ENCODE results near the gene CAPN5. TPM values are rescaled to one million over a fixed set of nuclear protein-coding genes. Genes with fewer than 3 reads are reported as not detected.

The CAPN5 gene
- total and polyA plus RNA-seq, 2 experiments from 2014 or later: 10.2 to 32.2 TPM

DNA sequence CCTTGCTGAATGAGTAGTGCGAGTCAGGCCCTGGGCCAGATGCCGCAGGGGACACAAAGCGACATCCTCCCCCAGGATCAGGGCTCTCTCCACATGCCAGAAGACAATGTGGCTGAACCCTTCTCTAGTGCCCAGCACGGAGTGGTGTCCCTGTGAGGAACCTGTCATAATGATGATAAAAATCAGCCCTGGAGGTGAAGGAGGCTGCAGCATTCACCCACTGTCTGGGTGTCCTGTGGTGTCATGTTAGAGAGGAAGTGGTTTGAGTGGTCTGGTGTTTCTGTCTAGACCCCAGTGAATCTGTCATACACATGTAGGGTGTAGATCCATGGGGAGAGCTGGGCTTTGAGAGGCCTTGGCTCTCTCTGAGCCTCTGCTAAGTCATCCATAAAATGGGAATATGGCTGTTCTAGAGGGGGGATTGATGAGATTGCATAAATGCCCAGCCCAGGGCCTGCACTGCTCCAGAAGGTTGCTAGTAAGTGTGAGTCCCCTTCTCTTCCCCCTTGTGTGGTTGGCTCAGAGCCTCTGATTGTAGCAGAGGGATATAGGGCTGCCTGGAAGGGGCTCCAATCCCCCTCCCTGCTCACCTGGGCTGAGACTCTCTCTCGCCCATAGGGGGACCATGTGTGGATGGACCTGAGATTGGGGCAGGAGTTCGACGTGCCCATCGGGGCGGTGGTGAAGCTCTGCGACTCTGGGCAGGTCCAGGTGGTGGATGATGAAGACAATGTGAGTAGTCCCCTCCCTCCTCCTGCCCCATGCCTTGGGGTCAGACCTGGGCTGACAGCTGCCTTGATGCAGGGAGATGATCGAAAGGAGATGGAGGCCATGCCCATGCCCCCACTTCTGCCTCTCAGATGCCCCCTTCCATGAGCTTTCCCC lies 75.6 kb downstream of the CAPN5 start:
- Histone ChIP-seq H3K79me2 (replicated peaks; ENCODE audit: insufficient read depth) (no peaks in the 10 kb centered on the region), H3K4me2 (no peak overlapping the region), H2AFZ (no peak overlapping the region), H3K4me3 (no peak overlapping the region), H3K36me3 (ENCODE audit: insufficient read depth) (no peaks in the 10 kb centered on the region), H3F3A (replicated peaks; ENCODE audit: low read depth) (no peaks in the 10 kb centered on the region), H3K27me3 (ENCODE audit: insufficient read depth) (no peaks in the 10 kb centered on the region), H4K20me1 (replicated peaks; ENCODE audit: insufficient read depth) (no peaks in the 10 kb centered on the region), H3K4me1 (ENCODE audit: insufficient read depth) (peaks cover 6% of the 10 kb centered on the region; the same call in 1 of the 2 replicates), H3K27ac (ENCODE audit: low read depth) (no peak overlapping the region), H3K9me2 (ENCODE audit: insufficient read depth) (no peaks in the 10 kb centered on the region)
- Mint-ChIP-seq H3K9me3 (no peaks in the 10 kb centered on the region), H3K36me3 (ENCODE audit: low read depth) (no peaks in the 10 kb centered on the region), H3K27me3 (ENCODE audit: insufficient read depth, low read depth, poor library complexity) (peaks cover 9% of the 10 kb centered on the region), H3K4me1 (peaks cover 19% of the 10 kb centered on the region), H3K4me3 (no peak overlapping the region), H3K27ac (no peak overlapping the region)
- DNase-seq (ENCODE audit: low spot score): no peak
- no peak for ATAC-seq
- no peak for TF ChIP-seq EZH2phosphoT487 (IDR thresholded peaks at IDR 0.05; ENCODE audit: unreplicated experiment)
- TF ChIP-seq, protein P1, sequence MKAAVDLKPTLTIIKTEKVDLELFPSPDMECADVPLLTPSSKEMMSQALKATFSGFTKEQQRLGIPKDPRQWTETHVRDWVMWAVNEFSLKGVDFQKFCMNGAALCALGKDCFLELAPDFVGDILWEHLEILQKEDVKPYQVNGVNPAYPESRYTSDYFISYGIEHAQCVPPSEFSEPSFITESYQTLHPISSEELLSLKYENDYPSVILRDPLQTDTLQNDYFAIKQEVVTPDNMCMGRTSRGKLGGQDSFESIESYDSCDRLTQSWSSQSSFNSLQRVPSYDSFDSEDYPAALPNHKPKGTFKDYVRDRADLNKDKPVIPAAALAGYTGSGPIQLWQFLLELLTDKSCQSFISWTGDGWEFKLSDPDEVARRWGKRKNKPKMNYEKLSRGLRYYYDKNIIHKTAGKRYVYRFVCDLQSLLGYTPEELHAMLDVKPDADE (IDR thresholded peaks at IDR 0.05): no peak
- no peak for TF ChIP-seq CREB1 (CRISPR knock-in tag; IDR thresholded peaks at IDR 0.05; ENCODE audit: low read depth)
- TF ChIP-seq, protein P2, sequence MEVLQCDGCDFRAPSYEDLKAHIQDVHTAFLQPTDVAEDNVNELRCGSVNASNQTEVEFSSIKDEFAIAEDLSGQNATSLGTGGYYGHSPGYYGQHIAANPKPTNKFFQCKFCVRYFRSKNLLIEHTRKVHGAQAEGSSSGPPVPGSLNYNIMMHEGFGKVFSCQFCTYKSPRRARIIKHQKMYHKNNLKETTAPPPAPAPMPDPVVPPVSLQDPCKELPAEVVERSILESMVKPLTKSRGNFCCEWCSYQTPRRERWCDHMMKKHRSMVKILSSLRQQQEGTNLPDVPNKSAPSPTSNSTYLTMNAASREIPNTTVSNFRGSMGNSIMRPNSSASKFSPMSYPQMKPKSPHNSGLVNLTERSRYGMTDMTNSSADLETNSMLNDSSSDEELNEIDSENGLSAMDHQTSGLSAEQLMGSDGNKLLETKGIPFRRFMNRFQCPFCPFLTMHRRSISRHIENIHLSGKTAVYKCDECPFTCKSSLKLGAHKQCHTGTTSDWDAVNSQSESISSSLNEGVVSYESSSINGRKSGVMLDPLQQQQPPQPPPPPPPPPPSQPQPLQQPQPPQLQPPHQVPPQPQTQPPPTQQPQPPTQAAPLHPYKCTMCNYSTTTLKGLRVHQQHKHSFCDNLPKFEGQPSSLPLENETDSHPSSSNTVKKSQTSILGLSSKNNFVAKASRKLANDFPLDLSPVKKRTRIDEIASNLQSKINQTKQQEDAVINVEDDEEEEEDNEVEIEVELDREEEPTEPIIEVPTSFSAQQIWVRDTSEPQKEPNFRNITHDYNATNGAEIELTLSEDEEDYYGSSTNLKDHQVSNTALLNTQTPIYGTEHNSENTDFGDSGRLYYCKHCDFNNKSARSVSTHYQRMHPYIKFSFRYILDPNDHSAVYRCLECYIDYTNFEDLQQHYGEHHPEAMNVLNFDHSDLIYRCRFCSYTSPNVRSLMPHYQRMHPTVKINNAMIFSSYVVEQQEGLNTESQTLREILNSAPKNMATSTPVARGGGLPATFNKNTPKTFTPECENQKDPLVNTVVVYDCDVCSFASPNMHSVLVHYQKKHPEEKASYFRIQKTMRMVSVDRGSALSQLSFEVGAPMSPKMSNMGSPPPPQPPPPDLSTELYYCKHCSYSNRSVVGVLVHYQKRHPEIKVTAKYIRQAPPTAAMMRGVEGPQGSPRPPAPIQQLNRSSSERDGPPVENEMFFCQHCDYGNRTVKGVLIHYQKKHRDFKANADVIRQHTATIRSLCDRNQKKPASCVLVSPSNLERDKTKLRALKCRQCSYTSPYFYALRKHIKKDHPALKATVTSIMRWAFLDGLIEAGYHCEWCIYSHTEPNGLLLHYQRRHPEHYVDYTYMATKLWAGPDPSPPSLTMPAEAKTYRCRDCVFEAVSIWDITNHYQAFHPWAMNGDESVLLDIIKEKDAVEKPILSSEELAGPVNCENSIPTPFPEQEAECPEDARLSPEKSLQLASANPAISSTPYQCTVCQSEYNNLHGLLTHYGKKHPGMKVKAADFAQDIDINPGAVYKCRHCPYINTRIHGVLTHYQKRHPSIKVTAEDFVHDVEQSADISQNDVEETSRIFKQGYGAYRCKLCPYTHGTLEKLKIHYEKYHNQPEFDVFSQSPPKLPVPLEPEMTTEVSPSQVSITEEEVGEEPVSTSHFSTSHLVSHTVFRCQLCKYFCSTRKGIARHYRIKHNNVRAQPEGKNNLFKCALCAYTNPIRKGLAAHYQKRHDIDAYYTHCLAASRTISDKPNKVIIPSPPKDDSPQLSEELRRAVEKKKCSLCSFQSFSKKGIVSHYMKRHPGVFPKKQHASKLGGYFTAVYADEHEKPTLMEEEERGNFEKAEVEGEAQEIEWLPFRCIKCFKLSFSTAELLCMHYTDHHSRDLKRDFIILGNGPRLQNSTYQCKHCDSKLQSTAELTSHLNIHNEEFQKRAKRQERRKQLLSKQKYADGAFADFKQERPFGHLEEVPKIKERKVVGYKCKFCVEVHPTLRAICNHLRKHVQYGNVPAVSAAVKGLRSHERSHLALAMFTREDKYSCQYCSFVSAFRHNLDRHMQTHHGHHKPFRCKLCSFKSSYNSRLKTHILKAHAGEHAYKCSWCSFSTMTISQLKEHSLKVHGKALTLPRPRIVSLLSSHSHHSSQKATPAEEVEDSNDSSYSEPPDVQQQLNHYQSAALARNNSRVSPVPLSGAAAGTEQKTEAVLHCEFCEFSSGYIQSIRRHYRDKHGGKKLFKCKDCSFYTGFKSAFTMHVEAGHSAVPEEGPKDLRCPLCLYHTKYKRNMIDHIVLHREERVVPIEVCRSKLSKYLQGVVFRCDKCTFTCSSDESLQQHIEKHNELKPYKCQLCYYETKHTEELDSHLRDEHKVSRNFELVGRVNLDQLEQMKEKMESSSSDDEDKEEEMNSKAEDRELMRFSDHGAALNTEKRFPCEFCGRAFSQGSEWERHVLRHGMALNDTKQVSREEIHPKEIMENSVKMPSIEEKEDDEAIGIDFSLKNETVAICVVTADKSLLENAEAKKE (CRISPR knock-in tag; IDR thresholded peaks at IDR 0.05): no peak
- no peak for TF ChIP-seq ZNF114 (CRISPR knock-in tag; IDR thresholded peaks at IDR 0.05)
- TF ChIP-seq, protein P3, sequence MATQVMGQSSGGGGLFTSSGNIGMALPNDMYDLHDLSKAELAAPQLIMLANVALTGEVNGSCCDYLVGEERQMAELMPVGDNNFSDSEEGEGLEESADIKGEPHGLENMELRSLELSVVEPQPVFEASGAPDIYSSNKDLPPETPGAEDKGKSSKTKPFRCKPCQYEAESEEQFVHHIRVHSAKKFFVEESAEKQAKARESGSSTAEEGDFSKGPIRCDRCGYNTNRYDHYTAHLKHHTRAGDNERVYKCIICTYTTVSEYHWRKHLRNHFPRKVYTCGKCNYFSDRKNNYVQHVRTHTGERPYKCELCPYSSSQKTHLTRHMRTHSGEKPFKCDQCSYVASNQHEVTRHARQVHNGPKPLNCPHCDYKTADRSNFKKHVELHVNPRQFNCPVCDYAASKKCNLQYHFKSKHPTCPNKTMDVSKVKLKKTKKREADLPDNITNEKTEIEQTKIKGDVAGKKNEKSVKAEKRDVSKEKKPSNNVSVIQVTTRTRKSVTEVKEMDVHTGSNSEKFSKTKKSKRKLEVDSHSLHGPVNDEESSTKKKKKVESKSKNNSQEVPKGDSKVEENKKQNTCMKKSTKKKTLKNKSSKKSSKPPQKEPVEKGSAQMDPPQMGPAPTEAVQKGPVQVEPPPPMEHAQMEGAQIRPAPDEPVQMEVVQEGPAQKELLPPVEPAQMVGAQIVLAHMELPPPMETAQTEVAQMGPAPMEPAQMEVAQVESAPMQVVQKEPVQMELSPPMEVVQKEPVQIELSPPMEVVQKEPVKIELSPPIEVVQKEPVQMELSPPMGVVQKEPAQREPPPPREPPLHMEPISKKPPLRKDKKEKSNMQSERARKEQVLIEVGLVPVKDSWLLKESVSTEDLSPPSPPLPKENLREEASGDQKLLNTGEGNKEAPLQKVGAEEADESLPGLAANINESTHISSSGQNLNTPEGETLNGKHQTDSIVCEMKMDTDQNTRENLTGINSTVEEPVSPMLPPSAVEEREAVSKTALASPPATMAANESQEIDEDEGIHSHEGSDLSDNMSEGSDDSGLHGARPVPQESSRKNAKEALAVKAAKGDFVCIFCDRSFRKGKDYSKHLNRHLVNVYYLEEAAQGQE (IDR thresholded peaks at IDR 0.05; ENCODE audit: unreplicated experiment): no peak
- no peak for TF ChIP-seq ZNF331 (CRISPR knock-in tag; IDR thresholded peaks at IDR 0.05; ENCODE audit: low read depth)
- TF ChIP-seq EZH2 (IDR thresholded peaks at IDR 0.05; ENCODE audit: low read depth, unreplicated experiment): no peak
- TF ChIP-seq POLR2AphosphoS5 (IDR thresholded peaks at IDR 0.05; ENCODE audit: low read depth): no peak
- TF ChIP-seq, protein P4, sequence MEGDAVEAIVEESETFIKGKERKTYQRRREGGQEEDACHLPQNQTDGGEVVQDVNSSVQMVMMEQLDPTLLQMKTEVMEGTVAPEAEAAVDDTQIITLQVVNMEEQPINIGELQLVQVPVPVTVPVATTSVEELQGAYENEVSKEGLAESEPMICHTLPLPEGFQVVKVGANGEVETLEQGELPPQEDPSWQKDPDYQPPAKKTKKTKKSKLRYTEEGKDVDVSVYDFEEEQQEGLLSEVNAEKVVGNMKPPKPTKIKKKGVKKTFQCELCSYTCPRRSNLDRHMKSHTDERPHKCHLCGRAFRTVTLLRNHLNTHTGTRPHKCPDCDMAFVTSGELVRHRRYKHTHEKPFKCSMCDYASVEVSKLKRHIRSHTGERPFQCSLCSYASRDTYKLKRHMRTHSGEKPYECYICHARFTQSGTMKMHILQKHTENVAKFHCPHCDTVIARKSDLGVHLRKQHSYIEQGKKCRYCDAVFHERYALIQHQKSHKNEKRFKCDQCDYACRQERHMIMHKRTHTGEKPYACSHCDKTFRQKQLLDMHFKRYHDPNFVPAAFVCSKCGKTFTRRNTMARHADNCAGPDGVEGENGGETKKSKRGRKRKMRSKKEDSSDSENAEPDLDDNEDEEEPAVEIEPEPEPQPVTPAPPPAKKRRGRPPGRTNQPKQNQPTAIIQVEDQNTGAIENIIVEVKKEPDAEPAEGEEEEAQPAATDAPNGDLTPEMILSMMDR (conservative IDR thresholded peaks at IDR 0.05; ENCODE audit: low read depth in 2 of 2): no peak
- no peak for TF ChIP-seq NANOG (IDR thresholded peaks at IDR 0.05; ENCODE audit: borderline replicate concordance)
- no peak for TF ChIP-seq JUNB (IDR thresholded peaks at IDR 0.05; ENCODE audit: unreplicated experiment)
- no peak for TF ChIP-seq STAT1 (IDR thresholded peaks at IDR 0.05; ENCODE audit: unreplicated experiment)

All from GM23338 (cell line).